Mesothelial cell of epicardium (in vitro differentiated cells): ENCODE data around the gene PTCH1. TPM values are rescaled to one million over a fixed set of nuclear protein-coding genes. Genes with fewer than 3 reads are reported as not detected.

Source experiments
- DNase-seq, 2 experiments: peaks; one replicate each; pipeline ENCODE4 v3.0.0; 2021; ENCODE audit warnings: low spot score in 2 of 2; ENCODE audit not compliant: unreplicated experiment in 2 of 2
- H3K27ac Mint-ChIP-seq: 2 replicates; pipeline ENCODE4 v1.8.0; 2021; ENCODE audit warnings: mixed read lengths
- H3K27me3 Mint-ChIP-seq: 2 replicates; pipeline ENCODE4 v1.8.0; 2021; ENCODE audit warnings: low read depth, mixed read lengths
- H3K36me3 Mint-ChIP-seq: 2 replicates; pipeline ENCODE4 v1.8.0; 2021; ENCODE audit warnings: mixed read lengths
- H3K4me1 Mint-ChIP-seq: 2 replicates; pipeline ENCODE4 v1.8.0; 2021; ENCODE audit warnings: mixed read lengths
- H3K4me3 Mint-ChIP-seq: 2 replicates; pipeline ENCODE4 v1.8.0; 2021; ENCODE audit warnings: mild to moderate bottlenecking, moderate library complexity, mixed read lengths
- H3K9me3 Mint-ChIP-seq: 2 replicates; pipeline ENCODE4 v1.8.0; 2021; ENCODE audit warnings: mixed read lengths
- CTCF ChIP-seq: fragments of 200-600 bp; sonication (generic); IDR thresholded peaks from one replicate; pipeline ENCODE4 v1.5.0; 2021; ENCODE audit warnings: antibody characterized with exemption; ENCODE audit not compliant: unreplicated experiment
- total RNA-seq: library from RNA; stranded (reverse); gene quantifications from 3 replicates; pipeline ENCODE4 v1.2.1, GENCODE V29; 2021

Gene PTCH1
- total RNA-seq, 1 donor from 2014 or later, result 36.1 TPM

DNA sequence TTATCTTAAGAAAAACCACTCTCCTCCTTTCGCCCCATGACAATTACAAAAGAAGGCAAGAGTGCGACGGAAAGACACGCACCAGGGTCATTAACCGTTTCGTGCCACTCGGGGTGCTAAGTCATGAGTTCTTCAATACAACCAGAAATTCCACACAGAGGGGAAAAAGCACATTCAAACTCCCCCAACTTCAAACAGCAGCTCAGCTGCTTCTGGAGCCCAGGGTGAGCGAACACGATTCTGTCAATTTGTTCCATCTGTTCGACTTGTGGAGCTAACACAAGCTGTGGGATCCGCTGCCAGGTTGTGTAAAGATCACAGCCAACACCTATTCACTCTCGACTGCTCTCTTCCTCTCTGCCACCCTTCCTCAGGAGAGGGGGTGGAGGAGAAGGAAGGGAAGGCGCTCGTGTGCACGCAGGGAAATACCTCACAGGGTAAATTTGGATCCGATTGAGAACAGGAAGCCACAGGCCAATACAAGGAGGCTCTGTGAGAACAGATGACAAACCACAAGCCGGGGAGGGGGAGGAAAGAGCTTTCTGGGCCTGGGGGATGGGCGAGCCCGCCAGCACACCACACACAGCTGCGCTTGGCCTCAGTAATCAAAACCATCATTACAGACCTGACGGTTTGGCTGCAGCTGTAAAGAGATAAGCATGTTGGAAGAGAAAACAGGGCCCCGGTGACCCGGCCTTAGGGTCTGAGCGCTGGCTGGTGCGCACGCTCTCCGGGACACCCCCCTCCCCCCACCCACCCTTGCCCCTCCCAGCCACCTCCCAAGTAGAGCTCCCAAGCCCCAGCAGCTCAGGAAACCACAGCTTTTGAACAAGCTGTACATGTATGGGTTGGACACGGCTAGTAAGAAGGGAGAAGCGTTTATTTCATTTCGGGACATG lies 54.3 kb downstream of the PTCH1 start:
- TF ChIP-seq CTCF, result no peak
- peak overlapping the region; percentile 78 for H3K27ac Mint-ChIP-seq
- peaks cover 50% of the 10 kb centered on the region for H3K4me1 Mint-ChIP-seq
- peaks cover 38% of the 10 kb centered on the region for H3K36me3 Mint-ChIP-seq
- peak; percentile 43 to 69 for DNase-seq
- H3K9me3 Mint-ChIP-seq, result no peaks in the 10 kb centered on the region
- H3K27me3 Mint-ChIP-seq, result peaks cover 19% of the 10 kb centered on the region
- H3K4me3 Mint-ChIP-seq, result peak overlapping the region; percentile 62

DNA sequence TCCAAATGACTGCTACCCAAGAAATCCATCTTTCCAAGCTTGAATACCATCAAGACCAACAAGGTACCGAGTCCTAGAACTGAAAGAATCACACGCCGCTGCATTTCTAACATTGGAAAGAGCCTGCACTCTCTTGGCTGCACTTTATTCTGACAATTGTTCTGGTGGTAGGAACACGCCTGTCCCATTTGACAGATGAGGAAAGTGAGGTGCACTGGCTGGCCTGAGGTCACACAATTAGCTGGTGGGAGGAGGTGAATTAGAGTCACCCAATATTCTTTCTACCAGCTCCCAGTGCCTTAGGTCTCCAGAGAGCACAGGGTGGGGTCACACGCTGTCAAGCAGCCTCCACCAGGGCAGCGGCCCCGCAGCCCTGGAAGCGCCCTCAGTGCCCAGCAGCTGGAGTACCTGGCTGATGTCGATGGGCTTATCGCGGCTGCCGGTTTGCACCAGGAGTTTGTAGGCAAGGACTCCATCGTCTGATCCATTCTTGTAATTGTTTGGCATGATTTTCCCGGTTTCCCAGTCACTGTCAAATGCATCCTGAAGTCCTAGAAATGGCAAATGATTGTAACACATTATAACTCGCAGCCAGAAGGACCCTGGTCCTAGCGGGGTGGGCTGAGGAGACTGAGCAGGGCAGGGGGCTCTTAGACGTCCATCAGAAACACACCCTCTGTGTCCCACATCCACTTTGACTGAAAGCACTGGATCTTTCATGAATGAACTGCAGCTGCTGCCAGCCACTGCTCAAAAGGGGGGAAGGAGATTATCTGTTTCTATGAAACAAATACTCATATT lies 55.1 kb downstream of the PTCH1 start:
- peaks cover 56% of the 10 kb centered on the region for H3K4me1 Mint-ChIP-seq
- DNase-seq, result no peak
- H3K27ac Mint-ChIP-seq, result peak overlapping the region; percentile 78

DNA sequence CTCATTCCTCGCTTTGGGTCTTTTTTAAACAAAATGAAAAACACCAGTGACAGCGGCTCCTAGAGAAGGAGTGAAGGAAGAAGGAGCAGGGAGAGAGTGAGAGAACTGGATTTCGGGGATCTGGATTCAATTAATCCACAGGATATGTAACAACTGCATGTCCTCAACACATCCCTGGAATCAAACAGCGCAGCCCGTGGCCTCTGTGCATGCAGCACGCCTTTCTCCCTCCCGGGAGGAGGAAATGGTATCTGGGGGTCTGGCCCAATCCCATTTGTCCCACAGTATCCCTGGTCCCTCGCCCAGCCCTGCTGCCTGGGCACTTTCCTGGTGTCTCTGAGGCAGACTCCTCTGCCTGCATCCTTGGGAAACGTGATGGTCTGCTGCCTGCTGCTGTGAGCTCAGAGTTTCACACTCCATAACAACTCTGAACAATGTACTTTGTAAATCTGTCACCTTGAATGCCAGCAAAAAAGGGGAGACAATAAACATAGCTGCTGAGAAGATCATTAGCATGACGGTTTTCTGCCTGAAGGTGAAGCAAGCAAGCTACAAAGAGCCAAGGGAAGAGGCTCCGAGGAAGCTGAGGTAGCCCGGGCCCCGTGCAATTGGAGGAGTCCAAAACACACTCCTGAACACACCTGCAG lies 56.1 kb downstream of the PTCH1 start:
- H3K9me3 Mint-ChIP-seq, result no peaks in the 10 kb centered on the region
- DNase-seq, result no peak
- no peak overlapping the region for H3K27ac Mint-ChIP-seq
- peaks cover 62% of the 10 kb centered on the region for H3K4me1 Mint-ChIP-seq
- no peak for TF ChIP-seq CTCF
- peaks cover 19% of the 10 kb centered on the region for H3K27me3 Mint-ChIP-seq
- no peak overlapping the region for H3K4me3 Mint-ChIP-seq
- H3K36me3 Mint-ChIP-seq, result peaks cover 39% of the 10 kb centered on the region

More for the DNA sequence above, 55.1 kb downstream of the PTCH1 start:
- no peak for TF ChIP-seq CTCF
- H3K36me3 Mint-ChIP-seq, result peaks cover 35% of the 10 kb centered on the region
- H3K9me3 Mint-ChIP-seq, result no peaks in the 10 kb centered on the region
- H3K4me3 Mint-ChIP-seq, result no peak overlapping the region
- H3K27me3 Mint-ChIP-seq, result peaks cover 19% of the 10 kb centered on the region

- H3K9me3 Mint-ChIP-seq, result no peaks in the 10 kb centered on the region
- no peak overlapping the region for H3K4me3 Mint-ChIP-seq
- H3K27ac Mint-ChIP-seq, result no peak overlapping the region
- peaks cover 35% of the 10 kb centered on the region for H3K36me3 Mint-ChIP-seq
- peaks cover 62% of the 10 kb centered on the region for H3K4me1 Mint-ChIP-seq
- H3K27me3 Mint-ChIP-seq, result peaks cover 18% of the 10 kb centered on the region
- DNase-seq, result no peak
- TF ChIP-seq CTCF, result no peak
These were observed 56.8 kb downstream of the PTCH1 start for GRCh38 chr9:95459851-95460517.

DNA sequence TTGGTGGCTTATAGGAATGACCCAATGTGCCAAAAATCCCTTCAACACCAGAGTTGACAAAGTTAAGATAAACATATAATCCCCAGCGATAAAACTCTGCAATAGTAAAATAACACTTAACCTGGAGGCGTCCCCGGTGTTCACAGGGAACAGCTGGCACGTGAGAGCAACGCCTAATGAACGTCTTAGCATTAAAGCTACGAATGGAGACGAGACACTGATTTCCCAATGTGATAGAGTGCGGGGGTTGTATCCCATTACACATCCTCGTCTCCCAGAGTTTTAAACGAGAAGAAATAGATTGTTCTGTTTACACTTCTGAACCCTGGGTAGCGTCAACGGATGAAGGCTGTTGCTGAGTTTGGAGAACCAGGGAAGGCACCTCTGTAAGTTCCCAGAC lies 57.6 kb downstream of the PTCH1 start:
- Mint-ChIP-seq H3K27ac (no peak overlapping the region), H3K9me3 (no peaks in the 10 kb centered on the region), H3K4me1 (peaks cover 62% of the 10 kb centered on the region), H3K27me3 (peaks cover 16% of the 10 kb centered on the region), H3K36me3 (peaks cover 34% of the 10 kb centered on the region), H3K4me3 (no peak overlapping the region)
- no peak for TF ChIP-seq CTCF
- no peak for DNase-seq
